ENCODE measurements around the gene CELF4.

CELF4 gene

GRCh38 chr18:37395138-37395537 lies 170.5 kb downstream of the CELF4 start:
- no peak for DNase-seq (ENCODE audit: low read depth in 1 of 2, low spot score in 1 of 2)
- no peak overlapping the region for H3K27ac ChIP-seq (replicated peaks)
- H3K27me3 ChIP-seq (ENCODE audit: insufficient read depth, poor library complexity, severe bottlenecking), result peaks cover 40% of the 10 kb centered on the region
- TF ChIP-seq POLR2AphosphoS5 (IDR thresholded peaks at IDR 0.05; ENCODE audit: low read depth) (no peak), CTCF (IDR thresholded peaks at IDR 0.05; ENCODE audit: insufficient read depth, low read length) (no peak), SPI1 (IDR thresholded peaks at IDR 0.05; ENCODE audit: borderline replicate concordance, low read depth) (no peak), GABPA (IDR thresholded peaks at IDR 0.05; ENCODE audit: low read depth) (no peak), REST (IDR thresholded peaks at IDR 0.05; ENCODE audit: insufficient replicate concordance, low read depth) (no peak)
- H3K4me3 ChIP-seq (replicated peaks; ENCODE audit: insufficient read depth, low read length), result no peak overlapping the region

- no peak for TF ChIP-seq SPI1 (IDR thresholded peaks at IDR 0.05; ENCODE audit: borderline replicate concordance, low read depth)
- TF ChIP-seq CTCF (IDR thresholded peaks at IDR 0.05; ENCODE audit: insufficient read depth, low read length), result no peak
- TF ChIP-seq POLR2AphosphoS5 (IDR thresholded peaks at IDR 0.05; ENCODE audit: low read depth), result no peak
Measured at GRCh38 chr18:37394610-37394965, 171.0 kb downstream of the CELF4 start.

GRCh38 chr18:37393945-37394609 lies 171.5 kb downstream of the CELF4 start:
- no peak overlapping the region for H3K27ac ChIP-seq (replicated peaks)
- TF ChIP-seq GABPA (IDR thresholded peaks at IDR 0.05; ENCODE audit: low read depth) (no peak), POLR2AphosphoS5 (IDR thresholded peaks at IDR 0.05; ENCODE audit: low read depth) (no peak), CTCF (IDR thresholded peaks at IDR 0.05; ENCODE audit: insufficient read depth, low read length) (no peak), SPI1 (IDR thresholded peaks at IDR 0.05; ENCODE audit: borderline replicate concordance, low read depth) (no peak), REST (IDR thresholded peaks at IDR 0.05; ENCODE audit: insufficient replicate concordance, low read depth) (no peak)
- H3K27me3 ChIP-seq (ENCODE audit: insufficient read depth, poor library complexity, severe bottlenecking), result peaks cover 40% of the 10 kb centered on the region
- DNase-seq (ENCODE audit: low read depth in 1 of 2, low spot score in 1 of 2), result no peak
- H3K4me3 ChIP-seq (replicated peaks; ENCODE audit: insufficient read depth, low read length), result no peak overlapping the region

More at GRCh38 chr18:37394610-37394965, 171.0 kb downstream of the CELF4 start:
- no peak for DNase-seq (ENCODE audit: low read depth in 1 of 2, low spot score in 1 of 2)
- Histone ChIP-seq H3K4me3 (replicated peaks; ENCODE audit: insufficient read depth, low read length) (no peak overlapping the region), H3K27ac (replicated peaks) (no peak overlapping the region), H3K27me3 (ENCODE audit: insufficient read depth, poor library complexity, severe bottlenecking) (peaks cover 40% of the 10 kb centered on the region)
